Ovary (tissue), 9 donors: ENCODE measurements around the gene TOPBP1. TPM values are rescaled to one million over a fixed set of nuclear protein-coding genes. Genes with fewer than 3 reads are reported as not detected.
A peak's percentile ranks its signal among the peaks of the same experiment; 100 is the strongest.
"Not testable (repeated sequence)": the region's sequence is repeated elsewhere in the genome, so short reads cannot be mapped to it uniquely, and the experiment has no call there.

ENCODE experiments used
- DNase-seq, 5 donors: peaks; one replicate each; pipeline ENCODE4 v3.0.0-alpha.2; 2019 to 2020
- H3K27ac ChIP-seq, 2 donors: fragments of 200-600 bp; one replicate each; pipeline versions ENCODE4 v1.5.1 to v1.8.0; 2019 to 2022
- H3K27me3 ChIP-seq: fragments of 200-600 bp; one replicate; pipeline ENCODE4 v1.8.0; 2022
- H3K36me3 ChIP-seq: fragments of 200-600 bp; sonication (generic); one replicate; pipeline ENCODE4 v1.5.1; 2019
- H3K4me1 ChIP-seq: one replicate; pipeline ENCODE4 v1.8.1; 2013; ENCODE audit warnings: mild to moderate bottlenecking, moderate library complexity; ENCODE audit not compliant: insufficient read depth
- H3K4me3 ChIP-seq: fragments of 200-600 bp; sonication (generic); one replicate; pipeline ENCODE4 v1.5.1; 2017
- H3K9me3 ChIP-seq, 2 donors: fragments of 200-600 bp in 1 of 2; sonication (generic) in 1 of 2; one replicate each; pipeline versions ENCODE4 v1.5.1 to v1.8.1; 2013 to 2019; ENCODE audit warnings: mild to moderate bottlenecking in 1 of 2, moderate library complexity in 1 of 2
- EP300 ChIP-seq: sonication (generic); formaldehyde crosslinking; IDR thresholded peaks from one replicate; pipeline ENCODE4 v1.6.1; 2017; ENCODE audit warnings: antibody characterized with exemption
- POLR2A ChIP-seq: fragments of 450-650 bp; IDR thresholded peaks from one replicate; pipeline ENCODE4 v1.6.1; 2017; ENCODE audit warnings: antibody characterized with exemption, mild to moderate bottlenecking, moderate library complexity
- WGBS, 3 donors: extraction: QIAGEN DNeasy Blood & Tissue Kit in 1 of 3; methylation state at CpG; one replicate each; pipeline versions ENCODE4 v1.1.5 to v1.1.7; 2013 to 2017; 5-methylcytosine and 5-hydroxymethylcytosine counted together
- intact Hi-C, 4 donors: fragments of 100-400 bp; cut with DNase I; formaldehyde crosslinking; loops; one replicate each; pipeline versions ENCODE4 v1.11.0 to v1.15.1; 2022 to 2023
- polyA plus RNA-seq, 2 donors: library from polyadenylated mRNA; stranded (reverse); fragments of 200-250 nt in 1 of 2; fragments of 350-450 nt in 1 of 2; fragmentation: Illumina TruSeq in 1 of 2; extraction: RNeasy Lipid Tissue Mini Kit (QIAGEN cat#74804) in 1 of 2; gene quantifications; one replicate each; pipeline ENCODE4 v1.2.3, GENCODE V29; 2013 to 2014
- total RNA-seq, 7 donors: library from RNA; depleted of rRNA in 2 of 7; stranded (reverse); fragments of >200 nt in 2 of 7; fragmentation: NEBNext Ultra II Directional in 3 of 7; extraction: Animal tissue kit (Norgen Biotek cat#: 25700) in 3 of 7; gene quantifications; one replicate each; pipeline versions ENCODE4 v1.1.0 to v1.2.4, GENCODE V29; 2016 to 2023
- TF ChIP-seq, protein P1 (sequence below), 3 donors: fragments of 450-650 bp in 2 of 3; fragments of 200-600 bp in 1 of 3; IDR thresholded peaks; one replicate each; pipeline versions ENCODE4 v1.5.1 to v1.8.0; 2016 to 2022; ENCODE audit warnings: antibody characterized with exemption in 3 of 3, mild to moderate bottlenecking in 1 of 3
- donor health status: DM: no; HTN: no; CAD: no; lungs with moderate emphysema.
- donor health status: DM: no; HTN: no; CAD: no.
- donor health status: Bipolar disorder and iron deficiency.
- donor health status: DM: yes; HTN: yes; CAD: no.
- donor health status: DM: no; HTN: no; CAD: no.
- donor health status: DM: yes; HTN: yes; CAD: no.

The TOPBP1 gene
- total and polyA plus RNA-seq, 9 donors = 9.1 to 21.0 (median 13.4) TPM

DNA sequence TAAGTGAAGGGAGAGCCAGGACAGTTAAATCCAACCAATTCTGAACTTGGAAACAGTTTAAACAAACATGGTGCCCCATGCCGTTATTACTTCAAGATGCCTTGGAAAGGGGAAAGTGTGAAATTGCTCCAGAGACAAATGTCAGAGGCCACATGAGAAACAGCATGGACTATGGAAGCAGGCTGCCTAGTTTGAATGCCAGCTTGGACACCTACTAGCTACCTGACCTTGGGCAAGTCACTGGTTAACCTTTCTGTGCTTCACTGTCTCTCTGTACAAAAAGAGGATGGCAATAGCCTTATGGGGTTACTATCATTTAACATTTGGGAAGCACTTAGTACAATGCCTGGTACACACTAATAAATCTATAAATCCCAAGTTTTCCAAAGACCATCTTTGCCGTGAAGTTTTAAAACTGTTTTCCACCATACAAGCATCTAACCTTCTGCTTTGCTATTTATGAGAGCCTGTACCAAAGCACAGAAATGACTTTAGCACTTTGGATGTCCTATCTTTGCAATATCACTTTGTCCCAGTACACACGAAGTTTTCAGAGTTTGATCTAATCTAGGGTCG lies 8.3 kb upstream of the TOPBP1 start:
- intact Hi-C loops = no loop called here
- peaks cover 0 to 3% of the 10 kb centered on the region in 2 donors for H3K9me3 ChIP-seq
- 81 to 82% (median 81%) methylated on average over 4 of the region's 4 CpGs for WGBS, 3 donors
- TF ChIP-seq, protein P1, sequence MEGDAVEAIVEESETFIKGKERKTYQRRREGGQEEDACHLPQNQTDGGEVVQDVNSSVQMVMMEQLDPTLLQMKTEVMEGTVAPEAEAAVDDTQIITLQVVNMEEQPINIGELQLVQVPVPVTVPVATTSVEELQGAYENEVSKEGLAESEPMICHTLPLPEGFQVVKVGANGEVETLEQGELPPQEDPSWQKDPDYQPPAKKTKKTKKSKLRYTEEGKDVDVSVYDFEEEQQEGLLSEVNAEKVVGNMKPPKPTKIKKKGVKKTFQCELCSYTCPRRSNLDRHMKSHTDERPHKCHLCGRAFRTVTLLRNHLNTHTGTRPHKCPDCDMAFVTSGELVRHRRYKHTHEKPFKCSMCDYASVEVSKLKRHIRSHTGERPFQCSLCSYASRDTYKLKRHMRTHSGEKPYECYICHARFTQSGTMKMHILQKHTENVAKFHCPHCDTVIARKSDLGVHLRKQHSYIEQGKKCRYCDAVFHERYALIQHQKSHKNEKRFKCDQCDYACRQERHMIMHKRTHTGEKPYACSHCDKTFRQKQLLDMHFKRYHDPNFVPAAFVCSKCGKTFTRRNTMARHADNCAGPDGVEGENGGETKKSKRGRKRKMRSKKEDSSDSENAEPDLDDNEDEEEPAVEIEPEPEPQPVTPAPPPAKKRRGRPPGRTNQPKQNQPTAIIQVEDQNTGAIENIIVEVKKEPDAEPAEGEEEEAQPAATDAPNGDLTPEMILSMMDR (IDR thresholded peaks at IDR 0.05) = no peak
- TF ChIP-seq EP300 (no peak), POLR2A (no peak)
- H3K27ac ChIP-seq = no peak overlapping the region
- DNase-seq = no peak
- no peaks in the 10 kb centered on the region for H3K36me3 ChIP-seq
- no peaks in the 10 kb centered on the region for H3K4me1 ChIP-seq
- H3K27me3 ChIP-seq = no peaks in the 10 kb centered on the region
- no peak overlapping the region for H3K4me3 ChIP-seq

DNA sequence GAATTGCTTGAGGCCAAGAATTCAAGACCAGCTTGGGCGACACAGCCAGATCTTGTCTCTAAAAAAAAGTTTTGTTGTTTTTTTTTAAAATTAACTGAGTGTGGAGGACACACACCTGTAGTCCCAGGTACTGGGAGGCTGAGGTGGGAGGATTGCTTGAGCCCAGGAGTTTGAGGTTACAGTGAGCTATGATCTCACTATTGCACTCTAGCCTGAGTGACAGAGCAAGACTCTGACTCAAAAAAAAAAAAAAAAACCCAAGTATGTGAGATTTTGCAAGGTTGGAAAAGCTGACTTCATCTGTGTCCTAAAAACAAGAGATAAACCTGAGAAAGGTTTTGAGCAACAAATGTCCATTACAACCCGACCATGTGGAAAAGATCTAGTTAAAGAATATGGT lies 5.4 kb upstream of the TOPBP1 start:
- intact Hi-C loops = no loop called here
- TF ChIP-seq EP300 = no peak
- TF ChIP-seq, protein P1 (IDR thresholded peaks at IDR 0.05) = no peak
- no peak for TF ChIP-seq POLR2A
- 84 to 87% (median 85%) methylated on average over 2 of the region's 2 CpGs for WGBS, 3 donors
- Histone ChIP-seq H3K4me3 (no peak overlapping the region), H3K27ac (no peak overlapping the region), H3K36me3 (no peaks in the 10 kb centered on the region), H3K4me1 (peaks cover 3% of the 10 kb centered on the region), H3K9me3 (no peaks in the 10 kb centered on the region), H3K27me3 (no peaks in the 10 kb centered on the region)
- DNase-seq = no peak

DNA sequence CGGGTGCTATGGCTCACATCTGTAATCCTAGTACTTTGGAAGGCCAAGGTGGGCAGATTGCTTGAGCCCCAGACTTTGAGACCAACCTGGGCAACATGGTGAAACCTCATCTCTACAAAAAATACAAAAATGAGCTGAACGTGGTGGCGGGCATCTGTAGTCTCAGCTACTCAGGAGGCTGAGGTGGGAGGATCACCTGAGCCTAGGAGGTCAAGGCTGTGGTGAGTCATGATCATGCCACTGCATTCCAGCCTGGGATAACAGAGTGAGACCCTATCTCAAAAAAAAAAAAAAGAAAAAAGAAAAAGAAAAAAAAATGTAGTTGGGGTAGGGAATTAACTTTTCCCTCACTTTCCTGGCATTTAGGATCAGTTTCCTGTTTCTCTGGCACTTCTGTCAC lies 3.4 kb upstream of the TOPBP1 start:
- intact Hi-C loops, H3K27ac ChIP-seq, H3K27me3 ChIP-seq, H3K36me3 ChIP-seq, H3K4me1 ChIP-seq, H3K4me3 ChIP-seq, H3K9me3 ChIP-seq, DNase-seq: not testable (repeated sequence)
- 80 to 91% (median 89%) methylated on average over 3 of the region's 3 CpGs for WGBS, 3 donors

DNA sequence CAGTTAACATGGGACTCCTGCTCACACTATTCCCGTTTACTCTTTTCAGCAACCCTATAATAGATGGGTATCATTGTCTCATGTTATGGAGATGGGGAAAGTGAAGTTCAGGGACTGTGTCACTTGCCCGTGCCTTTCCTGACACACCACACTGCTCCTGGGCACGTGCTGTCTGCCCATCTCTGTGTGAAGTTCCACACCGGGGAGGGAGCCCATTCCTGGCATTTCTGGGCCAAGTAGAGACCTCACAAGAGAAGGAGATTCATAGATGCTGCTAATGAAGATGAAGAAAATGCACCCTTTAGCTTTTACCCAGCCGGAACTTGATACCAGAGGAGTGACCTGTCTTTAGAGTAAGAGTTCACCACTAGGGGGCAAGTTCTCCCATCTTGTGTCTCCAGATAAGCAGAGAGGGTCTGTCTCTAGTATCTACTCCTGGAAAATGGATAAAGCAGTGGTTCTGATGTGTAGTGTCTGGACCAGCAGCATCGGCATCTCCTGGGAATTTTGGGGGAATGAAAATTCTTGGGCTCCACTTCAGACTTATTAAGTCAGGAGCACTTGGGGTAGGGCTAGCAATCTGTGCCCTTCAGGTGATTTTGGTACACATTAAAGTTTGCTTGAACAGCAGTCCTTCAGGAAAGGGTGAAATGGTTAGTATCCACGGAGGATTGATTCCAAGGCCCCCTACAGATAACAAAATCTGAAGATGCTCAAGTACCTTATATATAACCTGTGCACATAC lies 2.0 kb upstream of the TOPBP1 start:
- Histone ChIP-seq H3K4me1 (peaks cover 5% of the 10 kb centered on the region), H3K9me3 (no peaks in the 10 kb centered on the region), H3K27ac (no peak overlapping the region), H3K27me3 (no peaks in the 10 kb centered on the region), H3K4me3 (no peak overlapping the region), H3K36me3 (no peaks in the 10 kb centered on the region)
- DNase-seq = no peak
- TF ChIP-seq EP300 = no peak
- no peak for TF ChIP-seq POLR2A
- TF ChIP-seq, protein P1 (IDR thresholded peaks at IDR 0.05) = no peak
- 64 to 68% (median 64%) methylated on average over 7 of the region's 7 CpGs for WGBS, 3 donors
- intact Hi-C loops = no loop called here

DNA sequence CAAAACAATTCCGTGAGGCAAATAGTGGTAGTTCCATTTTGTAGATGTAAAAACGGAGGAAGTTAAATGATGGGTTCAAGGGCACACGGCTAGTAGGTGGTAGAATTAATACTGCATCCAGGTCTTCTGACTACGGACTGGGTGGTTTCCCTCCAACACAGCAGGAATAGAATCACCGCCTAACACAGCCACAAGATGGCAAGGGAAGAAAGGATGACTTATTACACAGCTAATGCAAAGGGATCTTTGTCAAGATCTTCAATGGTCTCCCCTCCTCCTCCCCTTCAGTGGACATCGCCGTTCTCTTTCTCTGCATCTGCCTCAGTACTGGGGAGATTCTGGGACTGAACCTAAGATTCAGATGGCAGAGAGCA lies 524 bp upstream of the TOPBP1 start:
- peaks cover 5% of the 10 kb centered on the region for H3K4me1 ChIP-seq
- intact Hi-C loops = no loop called here
- H3K4me3 ChIP-seq = peak overlapping the region; percentile 81
- DNase-seq = no peak
- TF ChIP-seq EP300 = no peak
- no peak for TF ChIP-seq POLR2A
- TF ChIP-seq, protein P1 (IDR thresholded peaks at IDR 0.05) = no peak
- no peaks in the 10 kb centered on the region for H3K36me3 ChIP-seq
- no peaks in the 10 kb centered on the region for H3K9me3 ChIP-seq
- H3K27me3 ChIP-seq = no peaks in the 10 kb centered on the region
- 4 to 8% (median 5%) methylated on average over 7 of the region's 7 CpGs for WGBS, 3 donors
- H3K27ac ChIP-seq = peak overlapping the region; percentile 59 to 81
